Upper lobe of left lung (tissue), 6 donors: Measurements from ENCODE around the gene TUBGCP6. TPM values are rescaled to one million over a fixed set of nuclear protein-coding genes. Genes with fewer than 3 reads are reported as not detected.

Source experiments
- ATAC-seq, 2 donors: fragments of 200-7000 bp; cut with Tn5 transposase; one replicate each; pipeline ENCODE4 v1.9.1; 2022; ENCODE audit warnings: mild to moderate bottlenecking in 2 of 2, moderate library complexity in 2 of 2; ENCODE audit not compliant: low FRiP score in 2 of 2
- DNase-seq, 2 donors: peaks; one replicate each; pipeline ENCODE4 v3.0.0-alpha.2; 2019 to 2020
- H3K27ac ChIP-seq, 4 donors: fragments of 200-600 bp; sonication (generic); one replicate each; pipeline ENCODE4 v1.5.1; 2016 to 2019
- H3K27me3 ChIP-seq, 4 donors: fragments of 200-600 bp; sonication (generic); one replicate each; pipeline ENCODE4 v1.5.1; 2017 to 2019
- H3K36me3 ChIP-seq, 4 donors: fragments of 200-600 bp; sonication (generic); one replicate each; pipeline ENCODE4 v1.5.1; 2016 to 2019
- H3K4me1 ChIP-seq, 4 donors: fragments of 200-600 bp; sonication (generic); one replicate each; pipeline ENCODE4 v1.5.1; 2018 to 2019
- H3K4me3 ChIP-seq, 4 donors: fragments of 200-600 bp; sonication (generic); one replicate each; pipeline ENCODE4 v1.5.1; 2017 to 2019; ENCODE audit warnings: mild to moderate bottlenecking in 2 of 4, moderate library complexity in 1 of 4
- H3K9me3 ChIP-seq, 4 donors: fragments of 200-600 bp; sonication (generic); one replicate each; pipeline ENCODE4 v1.5.1; 2018 to 2019
- EP300 ChIP-seq, 4 donors: sonication (generic); formaldehyde crosslinking; IDR thresholded peaks; one replicate each; pipeline ENCODE4 v1.5.1; 2017; ENCODE audit warnings: antibody characterized with exemption in 4 of 4, control low read depth in 2 of 4
- POLR2A ChIP-seq, 4 donors: fragments of 450-650 bp; IDR thresholded peaks; one replicate each; pipeline ENCODE4 v1.5.1; 2016 to 2017; ENCODE audit warnings: antibody characterized with exemption in 4 of 4, mild to moderate bottlenecking in 2 of 4
- POLR2AphosphoS5 ChIP-seq, 2 donors: sonication (generic); formaldehyde crosslinking; IDR thresholded peaks; one replicate each; pipeline ENCODE4 v1.5.1; 2017; ENCODE audit warnings: antibody characterized with exemption in 2 of 2
- WGBS, 2 donors: methylation state at CpG; one replicate each; pipeline ENCODE4 v1.1.5; 2017 to 2018; 5-methylcytosine and 5-hydroxymethylcytosine counted together
- total RNA-seq, 6 donors: library from RNA; depleted of rRNA in 4 of 6; stranded (reverse); fragments of >200 nt in 4 of 6; gene quantifications; one replicate each; pipeline versions ENCODE4 v1.1.0 to v1.2.1, GENCODE V29; 2016 to 2021
- TF ChIP-seq, protein P1 (sequence below), 6 experiments: fragments of 450-650 bp in 4 of 6; fragments of 200-600 bp in 2 of 6; sonication (generic) in 2 of 6; IDR thresholded peaks; one replicate each; pipeline ENCODE4 v1.5.1; 2016 to 2019; ENCODE audit warnings: antibody characterized with exemption in 6 of 6
- donor health status: DM: no; HTN: no; CAD: no; lungs with moderate emphysema.
- donor health status: DM: no; HTN: yes; CAD: no; lungs with severe emphysema.

TUBGCP6 gene
- total RNA-seq, 6 donors from 2014 or later: 43.2 to 216 (median 52.4) TPM

GRCh38 chr22:50249341-50250248, 4.8 kb upstream of the TUBGCP6 start:
- Histone ChIP-seq H3K27ac (peak overlapping the region in 1 of 4 donors; percentile 82), H3K4me1 (peaks cover 30 to 65% (median 39%) of the 10 kb centered on the region in 4 donors), H3K4me3 (peak overlapping the region in 2 of 4 donors; percentile 60 to 82), H3K9me3 (no peaks in the 10 kb centered on the region), H3K36me3 (peaks cover 3 to 30% (median 21%) of the 10 kb centered on the region in 4 donors), H3K27me3 (no peaks in the 10 kb centered on the region)
- TF ChIP-seq, protein P1, sequence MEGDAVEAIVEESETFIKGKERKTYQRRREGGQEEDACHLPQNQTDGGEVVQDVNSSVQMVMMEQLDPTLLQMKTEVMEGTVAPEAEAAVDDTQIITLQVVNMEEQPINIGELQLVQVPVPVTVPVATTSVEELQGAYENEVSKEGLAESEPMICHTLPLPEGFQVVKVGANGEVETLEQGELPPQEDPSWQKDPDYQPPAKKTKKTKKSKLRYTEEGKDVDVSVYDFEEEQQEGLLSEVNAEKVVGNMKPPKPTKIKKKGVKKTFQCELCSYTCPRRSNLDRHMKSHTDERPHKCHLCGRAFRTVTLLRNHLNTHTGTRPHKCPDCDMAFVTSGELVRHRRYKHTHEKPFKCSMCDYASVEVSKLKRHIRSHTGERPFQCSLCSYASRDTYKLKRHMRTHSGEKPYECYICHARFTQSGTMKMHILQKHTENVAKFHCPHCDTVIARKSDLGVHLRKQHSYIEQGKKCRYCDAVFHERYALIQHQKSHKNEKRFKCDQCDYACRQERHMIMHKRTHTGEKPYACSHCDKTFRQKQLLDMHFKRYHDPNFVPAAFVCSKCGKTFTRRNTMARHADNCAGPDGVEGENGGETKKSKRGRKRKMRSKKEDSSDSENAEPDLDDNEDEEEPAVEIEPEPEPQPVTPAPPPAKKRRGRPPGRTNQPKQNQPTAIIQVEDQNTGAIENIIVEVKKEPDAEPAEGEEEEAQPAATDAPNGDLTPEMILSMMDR (IDR thresholded peaks at IDR 0.05): no peak
- TF ChIP-seq EP300 (IDR thresholded peaks at IDR 0.05): no peak
- no peak for TF ChIP-seq POLR2AphosphoS5 (IDR thresholded peaks at IDR 0.05)
- no peak for TF ChIP-seq POLR2A (IDR thresholded peaks at IDR 0.05)
- WGBS, 2 donors: 95% methylated on average over 17 to 31 of the region's 32 CpGs
- DNase-seq (peak in 1 of 2 donors; percentile 77), ATAC-seq (no peak)

DNA sequence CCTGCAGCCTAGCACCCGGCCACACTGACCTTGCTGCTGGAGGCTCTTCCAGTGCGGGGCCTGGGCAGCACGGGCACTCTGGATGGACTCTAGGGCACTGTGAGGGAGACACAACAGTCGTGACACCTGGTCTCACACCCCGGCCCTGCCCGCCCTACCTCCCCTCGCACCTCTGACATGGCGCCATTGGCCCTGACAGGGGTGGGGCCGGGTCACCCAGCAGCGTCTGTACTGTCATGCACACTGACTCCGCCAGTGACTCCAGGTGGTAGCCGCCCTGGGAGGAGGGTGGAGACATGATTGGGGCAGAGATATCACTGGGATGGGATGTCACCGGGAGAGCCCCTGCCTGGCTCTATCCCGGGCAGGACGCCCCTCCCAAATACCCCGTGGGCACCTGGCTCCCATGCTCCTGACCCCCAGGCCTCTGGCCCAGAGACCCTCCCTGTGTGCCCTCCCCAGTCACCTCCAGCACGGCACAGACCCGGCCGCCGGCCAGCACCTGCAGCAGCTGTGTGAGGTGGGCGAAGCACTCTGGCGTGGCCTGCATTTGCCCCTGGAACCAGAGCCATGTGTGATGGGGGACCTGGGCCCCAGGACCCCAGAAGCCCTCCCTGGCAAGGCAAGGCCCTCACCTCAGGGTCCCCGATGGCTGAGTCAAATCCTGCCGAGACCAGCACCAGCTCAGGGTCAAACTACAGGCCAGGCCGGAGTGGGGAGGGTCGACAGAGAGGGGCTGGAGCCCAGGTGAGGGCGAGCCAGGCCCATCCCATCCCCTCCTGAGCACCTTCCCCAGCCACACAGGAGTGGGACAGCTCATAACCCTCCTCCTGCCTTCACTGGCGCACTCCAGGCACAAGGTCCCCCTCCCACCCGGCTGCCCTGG, 3.6 kb upstream of the TUBGCP6 start:
- H3K9me3 ChIP-seq: no peaks in the 10 kb centered on the region
- peak in 1 of 2 donors; percentile 78 for DNase-seq
- TF ChIP-seq, protein P1 (IDR thresholded peaks at IDR 0.05): no peak
- TF ChIP-seq POLR2AphosphoS5 (IDR thresholded peaks at IDR 0.05) (no peak), POLR2A (IDR thresholded peaks at IDR 0.05) (no peak), EP300 (IDR thresholded peaks at IDR 0.05) (no peak)
- no peak overlapping the region for H3K4me3 ChIP-seq
- H3K27ac ChIP-seq: no peak overlapping the region
- H3K4me1 ChIP-seq: peaks cover 36 to 73% (median 45%) of the 10 kb centered on the region in 4 donors
- H3K36me3 ChIP-seq: peaks cover 3 to 30% (median 21%) of the 10 kb centered on the region in 4 donors
- 92 to 98% methylated on average over 8 to 20 of the region's 29 CpGs for WGBS, 2 donors
- no peak for ATAC-seq
- no peaks in the 10 kb centered on the region for H3K27me3 ChIP-seq

GRCh38 chr22:50247748-50248147, 2.9 kb upstream of the TUBGCP6 start:
- DNase-seq: peak in 1 of 2 donors; percentile 76
- Histone ChIP-seq H3K36me3 (peaks cover 3 to 30% (median 21%) of the 10 kb centered on the region in 4 donors), H3K9me3 (no peaks in the 10 kb centered on the region), H3K27ac (no peak overlapping the region), H3K27me3 (no peaks in the 10 kb centered on the region), H3K4me3 (no peak overlapping the region), H3K4me1 (peaks cover 43 to 80% (median 51%) of the 10 kb centered on the region in 4 donors)
- TF ChIP-seq POLR2AphosphoS5 (IDR thresholded peaks at IDR 0.05) (no peak), POLR2A (IDR thresholded peaks at IDR 0.05) (no peak), EP300 (IDR thresholded peaks at IDR 0.05) (no peak)
- TF ChIP-seq, protein P1 (IDR thresholded peaks at IDR 0.05): no peak
- ATAC-seq: no peak
- WGBS, 2 donors: 57 to 64% methylated on average over 7 to 14 of the region's 16 CpGs

- Histone ChIP-seq H3K4me3 (peak overlapping the region in 1 of 4 donors; percentile 84), H3K4me1 (peaks cover 48 to 84% (median 59%) of the 10 kb centered on the region in 4 donors), H3K36me3 (peaks cover 3 to 30% (median 21%) of the 10 kb centered on the region in 4 donors), H3K27ac (no peak overlapping the region), H3K9me3 (no peaks in the 10 kb centered on the region), H3K27me3 (no peaks in the 10 kb centered on the region)
- WGBS, 2 donors: 87 to 93% methylated on average over 6 to 16 of the region's 20 CpGs
- no peak for ATAC-seq
- DNase-seq: peak in 1 of 2 donors; percentile 62
- TF ChIP-seq, protein P1 (IDR thresholded peaks at IDR 0.05): no peak
- no peak for TF ChIP-seq POLR2A (IDR thresholded peaks at IDR 0.05)
- TF ChIP-seq POLR2AphosphoS5 (IDR thresholded peaks at IDR 0.05): no peak
- no peak for TF ChIP-seq EP300 (IDR thresholded peaks at IDR 0.05)
Observed at GRCh38 chr22:50246242-50247175, 1.7 kb upstream of the TUBGCP6 start.
